WERI-Rb-1 (cell line): ENCODE measurements around the gene RABL6.

Experiments
- DNase-seq: peaks from one replicate; pipeline ENCODE4 v3.0.0-alpha.2; 2020
- H3K27ac ChIP-seq: fragments of 250-450 bp; sonication (Bioruptor Pico); 2 replicates; pipeline ENCODE4 v1.5.1; 2020; ENCODE audit warnings: mild to moderate bottlenecking, moderate library complexity
- H3K27me3 ChIP-seq: fragments of 250-450 bp; sonication (Bioruptor Pico); 2 replicates; pipeline ENCODE4 v1.5.1; 2021; ENCODE audit warnings: mild to moderate bottlenecking, low read depth, moderate library complexity; ENCODE audit not compliant: insufficient read depth, severe bottlenecking
- H3K36me3 ChIP-seq: fragments of 250-450 bp; sonication (Bioruptor Pico); 2 replicates; pipeline ENCODE4 v1.5.1; 2020; ENCODE audit warnings: mild to moderate bottlenecking, moderate library complexity
- H3K4me3 ChIP-seq: 2 replicates; pipeline ENCODE4 v1.5.1; 2011; ENCODE audit warnings: low read depth, mild to moderate bottlenecking, control low read depth, low read length
- H3K9me3 ChIP-seq: fragments of 250-450 bp; sonication (Bioruptor Pico); 2 replicates; pipeline ENCODE4 v1.5.1; 2021; ENCODE audit warnings: mild to moderate bottlenecking, moderate library complexity; ENCODE audit not compliant: severe bottlenecking
- CTCF ChIP-seq: IDR thresholded peaks from 2 replicates; pipeline ENCODE4 v1.5.1; 2011; ENCODE audit warnings: low read depth, mild to moderate bottlenecking, control low read depth, inconsistent platforms, low read length

RABL6 gene

GRCh38 chr9:136886610-136887597 lies 79.2 kb downstream of the RABL6 start:
- peak overlapping the region; percentile 67 for H3K4me3 ChIP-seq
- no peaks in the 10 kb centered on the region for H3K27me3 ChIP-seq
- H3K27ac ChIP-seq: peak overlapping the region; percentile 95
- DNase-seq: peak; percentile 39
- TF ChIP-seq CTCF: no peak
- no peaks in the 10 kb centered on the region for H3K9me3 ChIP-seq
- H3K36me3 ChIP-seq: peaks cover 33% of the 10 kb centered on the region

DNA sequence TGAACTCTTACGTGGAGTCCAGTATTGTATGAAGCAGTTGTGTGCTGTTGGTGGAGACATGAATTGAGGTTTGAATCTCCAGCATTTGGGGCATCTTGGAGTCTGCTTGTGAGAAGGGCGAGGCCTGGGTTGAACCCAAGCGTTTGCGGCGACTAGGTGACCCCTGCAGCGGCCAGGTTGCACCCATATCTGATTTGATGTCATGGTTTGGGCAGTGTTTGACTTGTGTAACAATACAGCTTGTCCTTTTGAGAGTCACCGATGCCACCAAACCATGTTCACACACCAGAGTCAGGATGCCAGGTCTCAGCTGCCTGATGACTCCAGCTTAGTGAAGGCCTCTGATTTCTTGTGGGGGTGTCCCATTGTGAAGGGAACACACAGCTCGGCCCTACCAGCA lies 80.7 kb downstream of the RABL6 start:
- Histone ChIP-seq H3K9me3 (no peaks in the 10 kb centered on the region), H3K4me3 (no peak overlapping the region), H3K36me3 (peaks cover 48% of the 10 kb centered on the region), H3K27me3 (no peaks in the 10 kb centered on the region), H3K27ac (no peak overlapping the region)
- no peak for DNase-seq
- no peak for TF ChIP-seq CTCF

GRCh38 chr9:136889858-136890257 lies 82.1 kb downstream of the RABL6 start:
- no peak for TF ChIP-seq CTCF
- Histone ChIP-seq H3K4me3 (no peak overlapping the region), H3K36me3 (peaks cover 54% of the 10 kb centered on the region), H3K27me3 (no peaks in the 10 kb centered on the region), H3K27ac (no peak overlapping the region), H3K9me3 (no peaks in the 10 kb centered on the region)
- no peak for DNase-seq

- Histone ChIP-seq H3K9me3 (no peaks in the 10 kb centered on the region), H3K36me3 (peaks cover 58% of the 10 kb centered on the region)
These were observed 82.9 kb downstream of the RABL6 start for GRCh38 chr9:136890661-136891060.

More at GRCh38 chr9:136890661-136891060, 82.9 kb downstream of the RABL6 start:
- H3K4me3 ChIP-seq: no peak overlapping the region
- H3K27me3 ChIP-seq: no peaks in the 10 kb centered on the region
- no peak for DNase-seq
- no peak overlapping the region for H3K27ac ChIP-seq
- no peak for TF ChIP-seq CTCF
